Astrocyte (in vitro differentiated cells and primary cell): ENCODE results near the gene YTHDC1.

Experiments used
- CTCF ChIP-seq: IDR thresholded peaks from 2 replicates; pipeline ENCODE4 v1.5.1; 2011; ENCODE audit warnings: low read depth, mild to moderate bottlenecking, inconsistent platforms, low read length, moderate library complexity; ENCODE audit not compliant: insufficient read depth
- EZH2 ChIP-seq: IDR thresholded peaks from 2 replicates; pipeline ENCODE4 v1.6.1; 2012; ENCODE audit warnings: mild to moderate bottlenecking, low read length, inconsistent platforms; ENCODE audit not compliant: insufficient read depth

GRCh38 chr4:68383115-68383514 lies 33.2 kb upstream of the YTHDC1 start:
- TF ChIP-seq CTCF (no peak), EZH2 (no peak)
